ENCODE results near the gene MYO9A.
"Not testable (repeated sequence)": the region's sequence is repeated elsewhere in the genome, so short reads cannot be mapped to it uniquely, and the experiment has no call there.

The MYO9A gene

DNA sequence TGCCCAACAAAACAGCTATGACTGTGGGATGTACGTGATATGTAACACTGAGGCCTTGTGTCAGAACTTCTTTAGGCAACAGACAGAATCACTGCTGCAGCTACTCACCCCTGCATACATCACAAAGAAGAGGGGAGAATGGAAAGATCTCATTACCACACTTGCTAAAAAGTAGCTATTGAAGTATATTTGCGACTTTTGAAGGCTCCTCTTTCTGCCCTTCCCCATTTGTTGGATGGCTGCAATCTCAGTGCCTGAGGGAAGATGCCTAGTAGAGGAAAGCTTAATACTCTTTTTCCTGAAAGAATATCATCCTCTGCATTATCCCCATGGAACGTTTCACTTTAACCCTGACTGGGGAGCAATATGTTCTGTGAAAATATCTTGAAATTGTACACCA is 22.1 kb upstream of the MYO9A start:
- H3K4me3 ChIP-seq (ENCODE audit: low read length), result no peak overlapping the region
- no peak for DNase-seq (ENCODE audit: low read depth, low spot score)

DNA sequence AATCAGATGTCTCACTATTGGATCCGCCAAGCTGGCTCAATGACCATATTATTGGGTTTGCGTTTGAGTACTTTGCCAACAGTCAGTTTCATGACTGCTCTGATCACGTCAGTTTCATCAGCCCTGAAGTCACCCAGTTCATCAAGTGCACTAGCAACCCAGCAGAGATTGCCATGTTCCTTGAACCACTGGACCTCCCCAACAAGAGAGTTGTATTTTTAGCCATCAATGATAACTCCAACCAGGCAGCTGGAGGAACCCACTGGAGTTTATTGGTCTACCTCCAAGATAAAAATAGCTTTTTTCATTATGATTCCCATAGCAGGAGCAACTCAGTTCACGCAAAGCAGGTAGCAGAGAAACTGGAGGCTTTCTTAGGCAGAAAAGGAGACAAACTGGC is 21.7 kb upstream of the MYO9A start:
- H3K4me3 ChIP-seq (ENCODE audit: low read length), result no peak overlapping the region
- DNase-seq (ENCODE audit: low read depth, low spot score), result no peak

DNA sequence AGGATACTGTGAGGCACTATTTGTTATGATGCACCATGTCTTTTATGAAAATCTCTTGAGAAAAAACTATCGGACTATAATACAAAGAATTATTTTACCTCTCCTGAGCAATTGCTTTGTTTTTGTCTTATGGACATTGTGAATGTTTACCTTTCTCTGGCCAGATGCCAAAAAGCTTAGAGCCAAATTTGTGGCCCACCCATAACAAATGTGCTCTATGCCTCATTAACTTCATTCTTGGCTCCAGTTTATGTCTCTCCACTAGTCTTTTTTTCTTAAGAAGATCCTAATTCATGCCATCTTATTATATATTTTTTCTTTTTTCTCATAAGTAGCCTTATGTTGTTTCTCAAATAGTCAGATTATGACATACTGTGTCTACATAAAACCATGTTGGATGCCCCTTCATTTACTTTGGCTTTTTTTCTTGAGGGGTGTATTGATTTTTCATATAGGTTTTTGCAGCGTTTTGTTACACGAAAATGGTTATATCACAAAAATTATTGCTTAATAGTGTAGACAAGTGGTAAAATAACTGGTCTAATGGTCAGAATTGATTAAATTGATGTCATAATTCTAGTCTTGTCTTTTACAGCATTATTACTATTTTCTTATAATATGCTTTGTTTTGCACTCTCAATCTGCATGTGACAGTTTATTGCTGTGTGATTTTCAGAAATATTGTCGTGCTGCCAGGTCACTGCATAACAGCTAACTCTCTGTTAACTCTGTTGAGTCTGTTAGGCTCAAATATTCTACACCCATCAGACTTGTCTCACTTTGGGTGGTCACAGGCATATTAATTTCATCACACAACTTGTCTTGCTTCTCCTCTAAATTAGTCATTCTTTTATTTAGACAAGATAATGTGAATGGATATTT is 18.5 kb upstream of the MYO9A start:
- no peak overlapping the region for H3K4me3 ChIP-seq (ENCODE audit: low read length)
- DNase-seq (ENCODE audit: low read depth, low spot score), result no peak

DNA sequence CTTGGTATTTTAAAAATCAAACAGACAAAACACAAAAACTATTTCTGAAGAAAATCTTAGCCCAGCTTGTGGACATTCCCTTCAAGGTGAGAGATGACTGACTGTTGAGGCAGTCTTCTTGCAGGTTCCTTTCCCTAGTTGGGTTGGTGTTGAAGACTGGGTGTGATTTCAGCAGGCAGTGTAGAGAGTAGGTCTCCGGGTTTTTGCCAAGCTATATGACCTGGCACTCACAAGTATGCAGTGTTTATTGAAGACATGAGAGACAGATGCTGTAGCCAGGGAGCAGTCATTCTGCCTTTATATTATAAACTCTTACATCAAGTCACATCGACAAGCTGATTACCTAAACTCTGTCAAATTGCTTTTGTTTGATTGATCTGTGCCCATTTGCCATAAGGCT is 17.8 kb upstream of the MYO9A start:
- no peak for DNase-seq (ENCODE audit: low read depth, low spot score)
- H3K4me3 ChIP-seq (ENCODE audit: low read length), result no peak overlapping the region

DNA sequence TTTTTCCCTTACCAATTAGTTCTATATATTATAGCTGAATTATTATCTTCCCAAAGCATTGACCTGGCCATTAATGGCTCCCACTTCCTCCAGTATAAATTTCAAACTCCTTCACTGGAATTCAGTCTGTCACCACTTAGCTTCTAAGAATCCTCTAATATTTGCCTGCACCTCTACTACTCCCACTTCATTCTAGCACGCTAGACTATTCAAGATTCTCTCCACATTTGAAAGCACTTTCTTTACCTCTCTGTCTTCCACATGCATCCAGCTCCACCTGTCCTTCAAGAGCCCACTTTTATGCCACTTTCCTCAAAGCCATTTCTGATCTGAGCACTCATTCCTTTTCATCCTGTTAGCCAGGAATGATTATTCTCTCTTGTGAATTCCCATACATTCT is 15.3 kb upstream of the MYO9A start:
- DNase-seq (ENCODE audit: low read depth, low spot score), result no peak

DNA sequence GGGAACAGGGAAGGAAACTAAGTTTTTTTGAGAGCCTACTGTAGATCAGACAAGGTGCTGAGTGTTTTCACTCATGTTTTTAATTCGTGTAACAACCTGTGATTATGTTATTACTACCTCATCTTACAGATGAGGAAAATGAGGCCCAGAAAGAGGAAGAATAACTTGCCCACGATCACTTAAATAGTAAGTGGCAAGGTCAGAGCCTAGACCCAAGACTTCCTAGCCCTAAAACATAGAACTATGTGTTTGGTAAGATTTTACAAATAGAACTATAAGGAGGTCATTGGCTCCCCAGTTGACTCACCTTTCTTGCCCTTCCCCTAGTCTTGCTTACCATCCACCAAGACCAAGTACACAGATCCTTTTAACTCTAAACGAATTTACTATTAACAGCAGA is 14.0 kb upstream of the MYO9A start:
- no peak for DNase-seq (ENCODE audit: low read depth, low spot score)
- H3K4me3 ChIP-seq (ENCODE audit: low read length), result no peak overlapping the region

More for the DNA sequence above, 15.3 kb upstream of the MYO9A start:
- no peak overlapping the region for H3K4me3 ChIP-seq (ENCODE audit: low read length)

DNA sequence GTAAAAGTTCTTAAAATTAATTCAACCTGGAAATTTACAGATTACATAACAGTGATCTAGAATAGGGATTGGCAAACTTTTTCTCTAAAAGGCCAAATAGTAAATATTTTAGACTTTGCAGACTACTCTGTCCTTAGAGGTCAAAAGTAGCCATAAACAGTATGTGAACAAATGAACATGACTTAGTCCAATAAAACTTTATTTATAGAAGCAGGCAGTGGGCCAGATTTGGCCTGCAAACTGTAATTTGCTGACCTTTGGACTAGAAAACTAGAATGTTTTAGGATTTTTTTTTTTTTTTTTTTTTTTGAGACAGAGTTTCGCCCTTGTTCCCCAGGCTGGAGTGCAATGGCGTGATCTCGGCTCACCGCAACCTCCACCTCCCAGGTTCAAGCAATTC is 12.3 kb upstream of the MYO9A start:
- H3K4me3 ChIP-seq (ENCODE audit: low read length), result no peak overlapping the region
- no peak for DNase-seq (ENCODE audit: low read depth, low spot score)

DNA sequence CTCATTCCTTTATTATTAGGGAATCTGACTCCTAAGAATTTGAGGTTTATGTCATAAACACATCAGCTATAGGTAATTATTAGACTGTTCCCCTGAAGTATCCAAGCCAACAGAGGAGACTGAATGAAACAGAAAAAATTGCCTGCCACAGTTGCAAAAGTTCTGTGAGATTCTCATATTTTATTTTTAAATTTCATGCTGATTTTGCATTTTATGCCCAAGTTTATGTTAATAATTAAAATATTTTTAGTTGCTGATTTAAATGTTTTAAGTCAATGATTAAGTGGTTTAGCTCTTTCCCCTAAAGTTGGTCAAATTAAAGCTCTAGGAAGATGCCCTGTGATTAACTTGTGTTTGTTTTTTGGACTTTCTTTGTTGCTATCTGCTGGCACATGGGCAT is 10.4 kb upstream of the MYO9A start:
- DNase-seq (ENCODE audit: low read depth, low spot score), result no peak
- H3K4me3 ChIP-seq (ENCODE audit: low read length), result no peak overlapping the region

DNA sequence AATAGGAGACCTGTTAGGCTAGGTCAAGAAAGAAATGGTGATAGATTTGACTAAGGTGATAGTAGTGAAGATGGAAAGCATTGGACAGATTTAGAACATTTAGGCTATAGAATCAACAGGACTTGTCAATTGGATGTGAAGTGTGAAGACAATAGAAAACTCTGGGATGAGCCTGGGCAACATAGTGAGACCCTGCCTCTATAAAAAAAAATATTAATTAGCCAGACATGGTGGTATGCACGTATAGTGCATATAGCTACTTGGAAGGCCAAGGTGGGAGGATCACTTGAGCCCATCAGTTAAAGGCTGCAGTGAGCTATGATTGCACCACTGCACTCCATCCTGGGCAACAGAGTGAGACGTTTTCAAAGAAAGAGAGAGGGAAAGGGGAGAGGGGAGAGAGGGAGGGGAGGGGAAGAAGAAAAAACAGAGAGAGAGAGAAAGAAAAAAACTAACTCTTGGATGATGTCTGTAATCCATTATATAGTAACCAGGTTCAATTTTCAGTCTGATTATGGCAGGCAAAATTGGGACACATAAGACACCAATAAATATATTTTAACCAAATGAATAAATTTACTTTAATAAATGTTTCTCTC is 9.9 kb upstream of the MYO9A start:
- no peak overlapping the region for H3K4me3 ChIP-seq (ENCODE audit: low read length)
- DNase-seq (ENCODE audit: low read depth, low spot score), result no peak

DNA sequence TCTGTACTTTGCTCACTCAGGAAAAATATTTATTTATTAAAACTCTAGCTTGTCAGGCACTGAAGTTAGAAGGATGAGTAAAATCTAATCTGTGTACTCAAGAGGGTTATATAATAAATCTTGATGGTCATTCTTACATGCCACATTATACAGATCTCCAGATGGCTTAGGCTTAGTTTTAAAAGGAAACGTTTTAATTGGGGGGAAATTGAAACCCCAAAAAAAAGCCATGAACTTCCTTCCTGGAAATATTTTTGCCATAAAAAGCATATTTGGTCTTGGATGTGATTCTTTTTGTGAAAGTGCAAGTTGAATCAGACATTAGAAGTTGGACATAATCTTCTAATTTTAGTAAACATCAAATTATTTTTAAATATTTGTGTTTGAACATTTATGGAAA is 6.3 kb upstream of the MYO9A start:
- H3K4me3 ChIP-seq (ENCODE audit: low read length), result no peak overlapping the region
- DNase-seq (ENCODE audit: low read depth, low spot score), result no peak

DNA sequence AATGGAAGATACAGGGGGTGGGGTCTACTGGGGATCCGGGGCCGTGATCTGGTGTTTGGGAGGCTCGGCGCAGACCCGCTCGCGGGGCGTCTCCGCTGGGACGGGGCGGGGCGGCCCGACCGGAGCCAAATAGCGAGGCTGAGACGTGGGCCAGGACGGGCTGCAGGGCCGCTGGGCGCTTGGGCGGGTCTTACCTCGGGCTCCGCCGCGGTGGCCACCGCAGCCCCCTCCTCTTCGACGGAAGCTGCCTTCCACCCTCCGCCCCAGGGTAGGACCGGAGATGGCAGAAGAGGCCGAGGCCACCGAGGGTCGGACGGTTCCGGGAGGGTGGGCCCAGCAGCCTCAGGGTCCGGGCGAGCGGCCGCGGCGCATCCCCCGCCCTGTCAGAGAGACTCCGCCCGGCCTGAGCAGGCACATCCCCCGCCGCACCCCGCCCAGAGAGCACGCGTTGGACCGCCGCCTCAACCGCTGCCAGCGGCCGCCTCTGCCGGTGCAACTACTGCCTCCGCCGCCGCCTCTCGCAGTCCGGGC is 399 bp downstream of the MYO9A start:
- no peak for DNase-seq (ENCODE audit: low read depth, low spot score)
- H3K4me3 ChIP-seq (ENCODE audit: low read length), result peak overlapping the region; percentile 78

DNA sequence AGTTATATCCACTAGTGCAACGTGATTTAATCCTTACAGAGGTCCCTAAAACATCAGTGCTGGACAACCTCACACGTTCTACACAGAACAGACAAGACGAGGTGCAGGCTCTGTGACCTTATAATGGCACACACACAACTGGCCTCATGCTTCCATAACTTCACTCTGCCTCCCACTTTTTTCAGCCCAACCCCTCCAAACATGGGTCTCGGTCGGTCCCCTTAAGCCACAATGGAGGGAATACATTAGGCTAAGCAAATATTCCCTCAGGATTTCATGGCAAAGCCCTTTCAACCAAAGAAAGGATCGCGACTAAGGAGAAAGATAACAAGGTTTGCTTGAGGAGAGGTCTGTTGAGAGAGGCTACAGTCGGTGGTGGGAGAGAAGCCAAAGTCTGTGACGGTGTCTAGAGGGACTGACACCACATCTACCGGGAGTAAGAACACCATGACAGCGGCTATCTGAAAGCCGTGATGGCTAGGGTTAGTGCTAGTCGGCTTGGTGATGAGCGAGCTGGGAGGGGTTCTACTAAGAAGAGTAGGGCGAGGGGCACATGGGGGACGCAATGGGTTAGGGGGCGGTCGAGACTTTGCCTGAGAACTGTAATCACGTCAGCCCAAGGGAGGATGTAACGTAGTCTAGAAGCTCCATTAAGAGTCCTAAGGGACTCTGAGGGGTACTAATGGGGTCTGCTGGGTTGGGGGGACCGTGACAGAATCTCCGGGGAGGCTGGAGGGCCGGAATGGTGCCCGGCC is 1.0 kb downstream of the MYO9A start:
- peak; percentile 6 for DNase-seq (ENCODE audit: low read depth, low spot score)
- H3K4me3 ChIP-seq (ENCODE audit: low read length), result peak overlapping the region; percentile 78

DNA sequence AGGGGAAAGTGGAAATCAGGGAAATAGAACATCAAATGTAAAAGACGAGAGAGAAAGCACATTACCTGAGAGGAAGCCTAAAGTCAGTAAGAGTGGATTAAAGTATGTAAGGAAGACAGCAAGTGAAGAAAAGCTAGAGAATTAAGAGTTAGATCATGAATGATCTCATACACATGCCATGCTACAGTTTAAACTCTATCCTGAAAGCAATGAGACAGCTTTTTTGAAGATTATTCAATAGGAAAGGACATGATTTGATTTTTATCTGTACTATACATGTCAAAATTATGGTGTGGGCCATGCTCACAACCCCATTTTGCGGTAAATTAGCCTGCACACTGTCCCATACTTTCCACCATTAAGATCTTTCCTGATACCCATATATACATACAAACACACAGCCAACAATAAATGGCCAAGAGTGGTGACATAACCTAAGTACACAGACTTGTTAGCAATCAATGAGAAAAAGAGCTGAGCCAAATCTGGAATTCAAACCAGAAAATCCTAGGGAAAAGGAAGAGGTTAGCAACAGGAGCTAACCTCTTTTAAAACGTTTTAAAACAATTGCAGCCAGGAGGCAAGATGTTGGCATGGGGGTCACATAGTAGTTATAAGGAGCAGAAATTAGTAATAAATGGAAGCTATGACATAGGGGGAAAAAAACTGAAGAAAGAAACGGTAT is 4.5 kb downstream of the MYO9A start:
- no peak overlapping the region for H3K4me3 ChIP-seq (ENCODE audit: low read length)

DNA sequence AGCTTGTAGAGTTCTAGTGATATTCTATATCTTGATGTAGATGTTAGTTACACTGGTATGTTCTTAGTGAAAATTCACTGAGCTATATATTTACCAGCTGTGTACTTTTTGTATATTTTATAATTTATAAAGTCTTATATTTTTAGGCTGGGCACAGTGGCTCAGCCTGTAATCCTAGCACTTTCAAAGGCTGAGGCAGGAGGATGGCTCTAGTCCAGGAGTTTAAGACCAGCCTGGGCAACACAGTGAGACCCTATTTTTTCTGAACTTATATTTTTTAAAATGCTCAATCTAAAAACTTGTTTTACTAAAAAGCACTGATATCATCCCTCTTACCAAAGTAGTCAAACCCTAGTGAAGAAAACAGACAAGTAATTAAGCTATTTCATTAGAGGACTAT is 5.1 kb downstream of the MYO9A start:
- no peak overlapping the region for H3K4me3 ChIP-seq (ENCODE audit: low read length)
- DNase-seq (ENCODE audit: low read depth, low spot score), result no peak

More for the DNA sequence above, 4.5 kb downstream of the MYO9A start:
- no peak for DNase-seq (ENCODE audit: low read depth, low spot score)

DNA sequence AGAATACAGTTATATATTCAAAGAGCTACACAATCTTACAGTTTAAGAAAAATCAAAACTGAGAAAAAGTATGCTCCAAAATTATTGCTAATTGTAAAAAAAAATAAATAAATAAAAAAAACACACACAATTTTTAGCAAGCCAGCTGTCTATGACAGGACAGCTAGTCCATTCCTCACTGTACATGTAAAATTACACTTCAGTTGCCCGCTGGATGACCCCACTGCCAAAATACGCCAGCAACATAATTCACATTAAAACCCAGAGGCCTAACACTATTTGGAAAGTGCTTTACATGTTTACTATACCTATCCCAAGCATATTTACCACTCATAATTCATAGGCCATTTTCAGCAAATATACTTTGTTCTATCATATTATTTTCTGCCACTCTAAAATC is 5.8 kb downstream of the MYO9A start:
- no peak overlapping the region for H3K4me3 ChIP-seq (ENCODE audit: low read length)
- DNase-seq (ENCODE audit: low read depth, low spot score), result no peak

DNA sequence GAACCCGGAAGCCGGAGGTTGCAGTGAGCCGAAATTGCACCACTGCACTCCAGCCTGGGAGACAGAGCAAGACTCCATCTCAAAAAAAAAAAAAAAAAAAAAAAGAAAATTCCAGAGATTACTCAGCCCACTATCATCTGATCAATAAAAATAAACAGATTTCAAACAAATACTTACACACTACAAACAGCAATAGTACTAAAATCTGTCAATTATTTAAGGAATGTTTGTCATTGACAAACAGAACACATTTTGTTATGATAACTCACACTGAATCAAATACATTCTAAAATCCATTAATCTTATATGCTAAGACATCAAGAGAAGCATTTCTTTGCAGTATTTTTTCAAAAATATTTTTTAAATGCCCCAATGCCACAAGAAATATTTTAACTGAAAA is 7.6 kb downstream of the MYO9A start:
- no peak for DNase-seq (ENCODE audit: low read depth, low spot score)
- no peak overlapping the region for H3K4me3 ChIP-seq (ENCODE audit: low read length)

DNA sequence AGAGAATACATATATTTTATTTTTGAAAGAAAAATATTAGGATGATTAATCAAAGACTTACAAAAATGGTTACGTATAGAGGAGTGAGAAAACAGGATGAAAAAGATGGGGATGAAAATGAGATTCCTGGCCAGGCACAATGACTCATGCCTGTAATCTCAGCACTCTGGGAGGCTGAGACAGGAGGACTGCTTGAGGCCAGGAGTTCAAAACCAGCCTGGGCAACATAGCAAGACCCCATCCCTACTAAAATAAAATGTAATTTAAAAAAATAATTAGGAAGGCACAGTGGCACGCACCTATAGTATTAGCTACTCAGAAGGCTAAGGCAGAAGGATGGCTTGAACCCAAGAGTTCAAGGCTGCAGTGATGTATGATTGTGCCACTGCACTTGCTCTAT is 11.9 kb downstream of the MYO9A start:
- DNase-seq (ENCODE audit: low read depth, low spot score), result no peak
- no peak overlapping the region for H3K4me3 ChIP-seq (ENCODE audit: low read length)

DNA sequence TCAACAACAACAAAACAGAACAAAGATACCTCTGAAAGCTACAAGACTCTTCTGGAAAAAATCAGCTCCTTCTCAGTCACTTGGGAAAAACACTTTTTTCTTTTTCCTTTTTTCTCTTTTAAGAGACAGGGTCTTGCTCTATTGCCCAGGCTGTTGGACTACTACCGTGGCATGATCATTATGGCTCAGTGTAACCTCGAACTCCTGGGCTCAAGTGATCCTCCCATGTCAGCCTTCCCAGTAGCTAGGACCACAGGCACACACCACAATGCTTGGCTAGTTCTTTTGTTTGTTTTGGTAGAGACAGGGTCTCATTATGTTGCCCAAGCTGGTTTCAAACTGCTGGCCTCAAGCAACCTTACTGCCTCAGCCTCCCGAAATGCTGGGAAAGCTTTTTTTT is 12.8 kb downstream of the MYO9A start:
- H3K4me3 ChIP-seq (ENCODE audit: low read length), result no peak overlapping the region
- DNase-seq (ENCODE audit: low read depth, low spot score), result no peak

DNA sequence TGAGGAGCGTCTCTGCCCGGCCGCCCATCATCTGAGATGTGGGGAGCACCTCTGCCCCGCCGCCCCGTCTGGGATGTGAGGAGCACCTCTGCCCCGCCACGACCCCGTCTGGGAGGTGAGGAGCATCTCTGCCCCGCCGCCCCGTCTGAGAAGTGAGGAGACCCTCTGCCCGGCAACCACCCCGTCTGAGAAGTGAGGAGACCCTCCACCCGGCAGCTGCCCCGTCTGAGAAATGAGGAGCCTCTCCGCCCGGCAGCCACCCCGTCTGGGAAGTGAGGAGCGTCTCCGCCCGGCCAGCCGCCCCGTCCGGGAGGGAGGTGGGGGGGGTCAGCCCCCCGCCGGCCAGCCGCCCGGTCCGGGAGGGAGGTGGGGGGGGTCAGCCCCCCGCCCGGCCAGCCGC is 17.4 kb downstream of the MYO9A start:
- not testable (repeated sequence) for H3K4me3 ChIP-seq (ENCODE audit: low read length); DNase-seq (ENCODE audit: low read depth, low spot score)

All from Jurkat, Clone E6-1 (cell line).